ENCODE results near the gene DDX51. TPM values are rescaled to one million over a fixed set of nuclear protein-coding genes. Genes with fewer than 3 reads are reported as not detected.
A peak's percentile ranks its signal among the peaks of the same experiment; 100 is the strongest.

DDX51 gene, protein sequence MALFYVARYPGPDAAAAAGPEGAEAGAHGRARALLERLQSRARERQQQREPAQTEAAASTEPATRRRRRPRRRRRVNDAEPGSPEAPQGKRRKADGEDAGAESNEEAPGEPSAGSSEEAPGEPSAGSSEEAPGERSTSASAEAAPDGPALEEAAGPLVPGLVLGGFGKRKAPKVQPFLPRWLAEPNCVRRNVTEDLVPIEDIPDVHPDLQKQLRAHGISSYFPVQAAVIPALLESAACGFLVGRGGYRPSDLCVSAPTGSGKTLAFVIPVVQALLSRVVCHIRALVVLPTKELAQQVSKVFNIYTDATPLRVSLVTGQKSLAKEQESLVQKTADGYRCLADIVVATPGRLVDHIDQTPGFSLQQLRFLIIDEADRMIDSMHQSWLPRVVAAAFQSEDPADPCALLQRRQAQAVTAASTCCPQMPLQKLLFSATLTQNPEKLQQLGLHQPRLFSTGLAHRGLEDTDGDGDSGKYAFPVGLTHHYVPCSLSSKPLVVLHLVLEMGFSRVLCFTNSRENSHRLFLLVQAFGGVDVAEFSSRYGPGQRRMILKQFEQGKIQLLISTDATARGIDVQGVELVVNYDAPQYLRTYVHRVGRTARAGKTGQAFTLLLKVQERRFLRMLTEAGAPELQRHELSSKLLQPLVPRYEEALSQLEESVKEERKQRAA
- polyA plus RNA-seq (2012; ENCODE audit: insufficient read depth, insufficient read length): 39.4 TPM

DNA sequence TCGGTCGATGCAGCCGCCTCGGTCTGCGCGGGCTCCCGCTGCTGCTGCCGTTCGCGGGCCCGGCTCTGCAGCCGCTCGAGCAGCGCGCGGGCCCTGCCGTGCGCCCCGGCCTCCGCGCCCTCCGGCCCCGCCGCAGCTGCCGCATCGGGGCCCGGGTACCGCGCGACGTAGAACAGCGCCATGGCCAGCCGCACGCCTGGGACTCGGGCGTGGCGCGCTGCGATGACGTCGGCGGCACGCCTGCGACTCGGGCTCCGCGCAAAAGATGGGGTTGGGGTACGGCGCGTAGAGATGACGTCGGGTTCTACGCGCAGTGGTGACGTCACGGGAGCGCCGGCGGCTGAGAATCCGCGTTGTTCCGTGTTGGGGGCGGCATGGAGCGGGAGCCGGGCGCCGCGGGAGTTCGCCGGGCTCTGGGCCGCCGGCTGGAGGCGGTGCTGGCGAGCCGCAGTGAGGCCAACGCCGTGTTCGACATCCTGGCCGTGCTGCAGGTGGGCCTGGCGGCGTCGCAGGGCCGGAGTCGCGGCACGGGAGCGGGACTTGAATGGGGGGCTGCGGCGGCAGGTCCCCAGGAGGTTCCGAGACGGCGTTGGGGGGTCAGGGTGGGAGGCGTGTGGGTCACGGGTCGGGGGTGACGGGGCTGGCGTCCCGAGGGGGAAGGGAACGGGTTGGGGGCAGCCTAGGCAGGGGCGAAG lies at the start of gene DDX51, which contains the start of gene NOC4L:
DDX51 (minus strand) TSS at position 205 of the 695 bp plus-strand sequence; CDS start at position 182, 23 bp downstream.
NOC4L (plus strand) TSS at position 343 of the 695 bp plus-strand sequence; CDS start at position 375, 32 bp downstream.
- peak; percentile 92 for DNase-seq (ENCODE audit: low read depth, low spot score)
- peak within 1 kb of the TSS; percentile 86 for H3K4me3 ChIP-seq (ENCODE audit: low read length)

DNA sequence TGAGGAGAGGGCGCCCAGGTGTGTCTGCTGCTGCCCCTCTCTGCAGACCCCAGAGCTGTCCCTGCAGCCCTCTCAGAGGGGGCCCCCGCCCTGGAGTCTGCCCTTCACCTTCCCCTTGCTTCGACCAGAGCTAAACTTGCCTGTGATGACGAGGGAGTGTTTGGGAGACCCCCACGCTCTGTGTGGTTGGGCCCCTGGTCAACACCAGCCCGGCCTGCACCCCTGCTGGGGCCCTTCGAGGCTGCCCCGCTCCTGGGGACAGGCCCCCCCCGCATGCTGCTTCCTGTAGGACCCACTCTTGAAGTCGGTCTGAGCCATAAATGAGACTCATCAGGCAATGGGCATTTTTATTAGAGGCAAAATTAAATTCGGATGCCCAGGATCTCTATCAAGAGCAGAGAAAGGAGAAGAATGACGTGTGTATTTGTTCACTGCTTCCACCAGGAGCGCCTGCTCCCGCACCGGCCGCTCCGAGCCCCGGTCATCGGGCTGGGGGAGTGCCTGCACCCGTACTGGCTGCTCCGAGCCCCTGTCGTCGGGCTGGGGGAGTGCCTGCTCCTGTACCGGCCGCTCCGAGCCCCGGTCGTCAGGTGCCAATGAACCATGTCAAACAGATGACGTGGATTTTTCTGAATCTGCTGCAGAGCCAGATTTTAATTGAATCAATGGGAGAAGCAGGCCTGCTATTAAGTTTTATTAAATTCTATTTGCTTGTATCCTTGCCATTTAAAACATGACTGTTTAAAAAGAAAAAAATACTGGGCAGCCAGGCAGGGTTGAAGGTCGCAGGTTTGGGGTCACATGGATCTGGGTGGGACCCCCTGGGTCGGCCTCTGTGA lies 47.8 kb upstream of the DDX51 start:
- DNase-seq (ENCODE audit: low read depth, low spot score): no peak
- H3K4me3 ChIP-seq (ENCODE audit: low read length): no peak overlapping the region

DNA sequence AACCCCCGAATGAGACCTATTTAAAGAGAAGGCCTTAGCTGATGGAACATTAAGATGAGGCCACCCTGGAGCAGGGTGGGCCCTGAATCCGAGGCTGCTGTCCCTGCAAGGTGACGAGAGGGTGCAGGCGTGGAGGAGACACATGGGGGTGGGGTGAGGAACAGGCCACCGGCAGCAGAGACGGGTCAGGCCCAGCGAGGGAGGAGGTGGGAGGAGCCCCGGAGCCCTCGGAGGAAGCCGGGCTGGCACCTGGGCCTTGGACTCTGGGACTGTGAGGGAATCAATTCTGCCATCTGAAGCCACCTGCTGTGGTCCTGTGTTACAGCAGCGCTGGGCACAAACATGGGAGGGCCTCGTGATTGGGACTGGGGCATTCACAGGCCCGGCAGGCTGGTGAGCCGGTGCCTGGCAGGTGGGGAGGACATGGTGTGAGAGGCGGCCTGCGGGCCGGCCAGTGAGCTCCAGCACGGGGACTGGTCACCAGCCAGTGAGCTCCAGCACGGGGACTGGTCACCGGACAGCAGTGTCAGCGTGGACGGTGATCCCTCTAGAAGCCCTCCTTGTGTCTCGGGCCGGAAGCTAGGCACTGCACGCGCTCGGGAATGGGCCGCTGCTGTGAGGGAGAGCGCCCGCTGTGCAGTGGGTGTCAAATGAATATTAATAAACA lies 46.8 kb upstream of the DDX51 start:
- no peak for DNase-seq (ENCODE audit: low read depth, low spot score)
- no peak overlapping the region for H3K4me3 ChIP-seq (ENCODE audit: low read length)

DNA sequence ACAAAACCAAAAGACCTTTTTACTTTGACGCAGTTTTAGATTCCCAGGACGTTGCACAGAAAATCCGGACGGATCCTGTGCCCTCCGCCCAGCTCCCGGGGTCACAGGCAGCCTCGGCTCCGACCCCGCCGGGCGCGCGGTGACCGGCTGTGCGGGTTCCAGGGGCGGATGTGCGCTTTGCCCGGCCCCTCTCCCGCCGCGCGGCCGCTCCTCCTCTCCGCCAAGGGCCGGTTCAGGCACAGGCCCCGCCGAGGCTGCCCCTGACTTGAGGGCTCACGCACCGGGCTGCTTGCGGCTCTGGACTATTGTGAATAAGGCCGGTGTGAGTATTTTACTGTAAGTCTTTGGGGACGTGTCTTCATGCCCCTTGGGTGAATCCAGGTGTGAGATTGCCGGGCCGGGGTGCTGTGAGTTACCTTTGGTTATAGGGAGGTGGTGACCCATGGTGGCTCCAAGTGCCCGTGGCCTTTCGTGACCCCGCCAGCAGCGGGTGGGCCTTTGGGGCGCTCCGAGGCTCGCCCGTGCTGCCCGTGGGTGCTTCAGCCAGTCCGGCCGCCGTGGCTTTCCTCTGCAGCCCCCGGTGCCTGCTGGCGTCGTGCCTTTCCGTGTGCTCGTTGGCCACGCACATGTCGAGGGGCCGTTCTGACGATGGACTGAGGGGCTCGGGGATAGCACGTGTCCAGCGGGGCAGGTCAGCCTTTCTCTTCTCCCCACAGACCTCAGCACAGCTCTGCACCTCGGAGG lies 46.1 kb upstream of the DDX51 start:
- no peak for DNase-seq (ENCODE audit: low read depth, low spot score)
- H3K4me3 ChIP-seq (ENCODE audit: low read length): peak overlapping the region; percentile 73

DNA sequence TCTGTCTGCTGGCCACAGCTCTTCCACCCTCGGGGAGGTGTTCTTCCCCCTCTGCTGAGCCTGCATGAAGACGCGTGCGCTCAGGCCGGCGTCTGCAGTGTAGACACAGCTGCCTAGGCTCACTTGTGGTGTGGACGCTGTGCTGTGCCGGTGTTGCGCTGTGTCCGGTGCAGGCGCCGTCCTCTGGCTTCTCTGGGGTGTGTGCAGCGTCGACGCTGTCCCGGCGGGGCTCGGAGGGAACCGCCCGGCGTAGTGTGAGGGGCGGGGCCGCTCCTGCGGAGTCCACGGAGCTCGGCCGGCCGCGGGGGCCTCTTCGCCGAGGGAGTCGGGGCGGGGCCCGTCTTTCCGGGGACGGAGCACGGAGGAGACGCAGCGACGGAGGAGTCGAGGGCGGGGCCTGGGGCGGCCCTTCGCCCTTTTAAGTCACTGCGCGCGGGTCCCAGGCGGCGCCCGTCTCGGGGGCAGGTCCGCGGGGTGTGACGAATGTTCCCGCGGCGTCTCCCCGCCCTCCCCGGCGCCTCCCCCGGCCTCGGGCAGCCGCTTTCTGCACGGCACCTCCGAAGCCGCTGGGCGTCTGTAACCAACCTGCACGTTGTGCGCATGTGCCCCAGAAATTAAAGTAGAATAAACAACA lies 45.4 kb upstream of the DDX51 start:
- peak; percentile 90 for DNase-seq (ENCODE audit: low read depth, low spot score)

DNA sequence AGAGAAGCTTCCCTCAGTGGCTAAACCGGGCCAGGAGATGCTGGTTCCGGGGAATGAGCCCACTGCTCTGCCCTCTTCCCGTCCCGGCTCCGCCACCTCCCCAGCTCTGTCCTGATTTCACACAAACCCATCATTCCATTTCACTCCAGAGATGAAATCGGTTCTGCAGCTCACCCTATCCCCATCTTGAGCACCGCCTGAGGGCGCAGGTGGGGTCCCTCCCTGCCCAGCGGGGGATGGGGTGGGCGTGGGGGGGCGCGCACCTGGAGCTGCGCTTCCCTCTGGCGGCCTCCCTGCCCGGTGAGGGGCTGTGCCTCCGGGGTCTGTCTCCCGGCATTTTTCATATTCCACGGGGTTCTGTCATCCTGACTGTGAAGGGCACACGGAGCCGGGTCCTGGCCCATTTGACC lies 44.8 kb upstream of the DDX51 start:
- H3K4me3 ChIP-seq (ENCODE audit: low read length): peak overlapping the region; percentile 73
- DNase-seq (ENCODE audit: low read depth, low spot score): no peak

More for the DNA sequence above, 45.4 kb upstream of the DDX51 start:
- peak overlapping the region; percentile 73 for H3K4me3 ChIP-seq (ENCODE audit: low read length)

DNA sequence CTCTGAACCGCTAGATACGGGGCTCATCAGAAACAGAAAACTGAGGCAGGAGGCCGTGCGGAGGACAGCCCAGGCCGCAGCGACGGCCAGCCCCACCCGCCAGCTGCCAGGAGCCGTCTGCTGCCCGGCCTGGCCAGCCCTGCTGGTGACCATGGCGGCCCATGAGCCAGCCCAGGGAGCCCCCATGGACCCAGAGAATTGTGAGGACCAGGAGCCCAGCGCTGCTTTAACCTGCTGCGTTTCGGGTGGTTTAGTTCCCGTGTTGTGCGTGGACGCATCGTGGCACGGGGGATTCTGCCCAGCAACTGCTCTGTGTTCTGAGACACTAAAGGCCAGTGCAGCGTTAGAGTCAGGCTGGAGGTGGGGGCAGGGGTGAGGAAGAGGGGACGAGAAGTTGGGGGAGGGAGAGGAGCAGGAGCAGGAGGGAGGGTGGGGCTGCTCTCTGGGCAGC lies 44.4 kb upstream of the DDX51 start:
- DNase-seq (ENCODE audit: low read depth, low spot score): no peak
- peak overlapping the region; percentile 73 for H3K4me3 ChIP-seq (ENCODE audit: low read length)

DNA sequence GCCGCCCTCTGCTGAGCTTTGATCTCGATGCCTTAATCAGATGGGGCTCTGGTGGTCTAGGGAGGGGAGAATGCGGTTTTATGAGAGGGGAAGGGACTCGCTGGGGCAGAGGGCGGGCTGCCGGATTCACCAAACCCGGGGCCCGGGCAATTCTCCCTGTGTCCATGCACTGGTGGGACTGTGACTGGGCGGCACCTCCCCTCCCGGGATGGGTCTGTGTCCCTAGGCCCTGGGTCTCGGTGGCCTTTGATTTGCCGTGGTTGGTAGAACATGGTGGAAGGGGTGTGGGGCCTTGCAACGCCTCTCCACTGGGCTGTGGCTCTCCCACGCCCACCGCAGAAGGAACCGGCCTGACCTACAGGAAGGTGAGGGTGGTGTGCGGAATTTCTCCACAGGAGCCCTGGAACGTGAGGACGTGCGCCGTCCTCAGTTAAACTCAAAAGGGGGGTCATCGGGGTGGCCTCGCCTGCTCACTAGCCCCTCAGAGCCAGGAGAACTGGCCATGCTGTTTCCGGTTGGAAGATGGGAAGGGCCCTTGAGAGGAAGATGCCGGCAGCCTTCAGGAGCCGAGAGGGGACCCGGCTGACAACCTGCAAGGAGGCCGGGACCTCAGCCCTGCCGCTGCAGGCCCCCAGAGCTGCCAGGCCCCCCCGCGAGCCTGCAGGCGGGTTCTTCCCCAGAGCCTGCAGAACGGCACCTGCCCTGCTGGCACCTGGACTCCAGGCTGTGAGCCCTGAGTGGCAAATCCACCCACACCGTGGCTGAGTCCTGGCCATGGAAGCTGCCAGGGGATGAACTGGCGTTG lies 43.7 kb upstream of the DDX51 start:
- no peak for DNase-seq (ENCODE audit: low read depth, low spot score)

DNA sequence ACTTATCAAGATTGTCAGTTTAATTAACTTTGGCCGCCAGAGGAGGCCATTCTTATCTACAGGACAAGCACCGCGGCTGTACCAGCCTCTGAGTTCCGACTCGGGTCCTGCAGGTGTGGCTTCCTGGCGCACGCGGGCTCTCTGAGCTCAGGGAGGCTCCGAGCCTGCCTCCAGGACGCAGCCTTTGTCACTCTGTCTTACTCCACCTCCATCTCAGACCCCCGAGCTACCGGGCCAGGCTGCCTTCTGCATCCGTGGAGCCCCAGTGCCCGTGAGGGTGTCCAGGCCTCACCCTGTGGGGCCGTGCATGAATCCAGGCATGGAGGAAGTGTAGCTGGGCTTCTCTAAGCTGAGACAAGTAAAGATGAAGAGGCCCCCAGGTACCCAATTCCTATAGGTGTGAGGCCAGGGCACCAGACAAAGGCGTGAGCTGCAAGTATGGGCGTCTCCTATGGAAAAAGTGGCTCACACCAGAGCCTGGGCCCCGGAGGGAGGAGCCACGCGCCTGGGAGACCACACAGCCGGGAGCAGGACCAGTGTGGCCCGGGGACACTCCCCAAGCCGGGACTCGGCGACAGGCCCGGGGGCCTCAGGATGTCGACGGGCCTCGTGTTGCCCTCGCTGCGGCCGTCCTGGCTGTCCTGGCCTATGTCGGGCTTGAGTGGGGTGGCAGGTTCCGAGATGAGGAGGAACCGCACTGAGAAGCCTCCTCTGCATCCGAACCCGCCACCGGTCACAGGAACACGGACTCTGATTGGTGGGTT lies 42.9 kb upstream of the DDX51 start:
- no peak for DNase-seq (ENCODE audit: low read depth, low spot score)
- H3K4me3 ChIP-seq (ENCODE audit: low read length): no peak overlapping the region; the same call in 1 of the 2 replicates

More for the DNA sequence above, 43.7 kb upstream of the DDX51 start:
- H3K4me3 ChIP-seq (ENCODE audit: low read length): no peak overlapping the region

DNA sequence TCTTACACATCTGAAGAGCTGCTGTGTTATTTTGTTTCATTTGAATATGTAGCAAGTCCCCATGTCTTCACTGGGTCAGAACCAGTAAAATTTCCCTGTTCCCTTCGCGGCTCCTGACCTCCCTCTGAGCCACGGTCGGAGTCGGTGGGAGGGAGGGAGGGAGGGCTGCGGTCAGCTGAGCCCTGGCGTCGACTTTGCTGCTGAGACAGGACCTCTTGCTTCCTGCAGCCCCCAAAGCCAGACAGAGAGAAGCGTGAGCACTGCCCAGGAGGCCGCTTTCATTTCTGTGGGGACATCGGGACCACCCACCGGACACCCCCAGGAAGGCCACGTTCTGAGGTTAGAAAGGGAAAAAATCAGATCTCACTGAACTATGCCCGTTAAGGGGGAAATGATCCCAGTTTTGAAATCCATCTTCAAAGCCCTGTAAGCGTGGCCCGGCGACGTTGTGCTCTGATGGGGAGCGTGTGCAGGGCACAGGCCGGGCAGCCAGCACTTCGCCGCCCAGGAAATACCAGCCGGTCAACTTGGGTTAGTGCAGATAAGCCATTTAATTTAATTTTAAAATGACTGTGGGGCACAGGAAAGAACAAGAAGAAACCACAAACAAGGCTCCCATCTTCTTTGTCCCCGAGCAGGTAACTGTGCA lies 42.2 kb upstream of the DDX51 start:
- DNase-seq (ENCODE audit: low read depth, low spot score): no peak
- peak overlapping the region; percentile 28 for H3K4me3 ChIP-seq (ENCODE audit: low read length)

DNA sequence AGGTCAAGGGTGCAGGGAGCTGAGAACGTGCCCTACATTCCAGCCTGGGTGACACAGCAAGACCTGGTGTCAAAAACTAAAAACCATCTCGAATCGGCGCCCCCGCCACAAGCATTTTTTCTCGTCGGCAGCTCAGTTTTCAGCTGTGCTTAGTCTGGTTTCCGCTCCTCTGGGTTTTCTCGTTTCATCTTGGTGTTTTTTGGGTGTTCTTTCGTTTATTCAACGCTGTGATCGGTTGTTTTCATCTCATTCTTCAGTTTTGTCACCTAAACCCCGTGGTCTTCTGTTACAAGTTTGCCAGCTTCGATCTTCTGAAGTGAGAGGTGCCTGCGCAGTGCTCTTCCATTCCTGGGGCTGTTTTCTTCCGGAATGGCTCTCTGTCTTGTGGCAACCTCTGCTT lies 41.6 kb upstream of the DDX51 start:
- H3K4me3 ChIP-seq (ENCODE audit: low read length): peak overlapping the region; percentile 28

DNA sequence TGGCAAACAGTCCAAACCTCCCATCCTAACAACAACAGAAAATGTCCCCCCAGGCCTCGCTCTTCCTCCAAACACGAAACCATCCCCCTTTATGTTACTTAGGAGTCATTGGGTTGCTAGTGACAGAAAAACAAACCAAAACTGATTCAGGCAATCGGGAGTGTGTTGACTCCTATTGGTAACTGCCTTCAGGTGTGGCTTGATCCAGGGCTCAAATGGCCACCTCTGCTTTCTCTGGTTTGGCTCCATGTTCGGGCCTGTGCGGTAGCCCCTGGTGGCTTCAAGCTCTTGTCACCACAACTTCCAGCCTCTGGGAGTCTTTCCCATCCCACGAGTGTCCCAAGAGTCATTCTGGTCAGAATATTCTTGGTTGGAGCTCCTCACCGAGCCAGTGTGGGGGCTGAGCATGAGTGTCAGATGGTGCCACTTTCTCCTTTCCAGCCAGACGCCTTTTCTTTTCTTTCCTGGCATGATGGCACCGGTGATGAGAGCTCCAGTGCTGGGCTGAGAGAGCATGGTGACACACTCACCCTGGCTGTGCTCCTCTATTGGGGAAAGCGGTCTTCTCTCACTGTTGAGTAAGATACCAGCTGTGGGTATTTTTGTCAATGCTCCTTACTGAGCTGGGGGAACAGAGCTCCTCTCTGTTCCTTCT lies 38.7 kb upstream of the DDX51 start:
- no peak for DNase-seq (ENCODE audit: low read depth, low spot score)
- no peak overlapping the region for H3K4me3 ChIP-seq (ENCODE audit: low read length)

More for the DNA sequence above, 41.6 kb upstream of the DDX51 start:
- DNase-seq (ENCODE audit: low read depth, low spot score): peak; percentile 91

DNA sequence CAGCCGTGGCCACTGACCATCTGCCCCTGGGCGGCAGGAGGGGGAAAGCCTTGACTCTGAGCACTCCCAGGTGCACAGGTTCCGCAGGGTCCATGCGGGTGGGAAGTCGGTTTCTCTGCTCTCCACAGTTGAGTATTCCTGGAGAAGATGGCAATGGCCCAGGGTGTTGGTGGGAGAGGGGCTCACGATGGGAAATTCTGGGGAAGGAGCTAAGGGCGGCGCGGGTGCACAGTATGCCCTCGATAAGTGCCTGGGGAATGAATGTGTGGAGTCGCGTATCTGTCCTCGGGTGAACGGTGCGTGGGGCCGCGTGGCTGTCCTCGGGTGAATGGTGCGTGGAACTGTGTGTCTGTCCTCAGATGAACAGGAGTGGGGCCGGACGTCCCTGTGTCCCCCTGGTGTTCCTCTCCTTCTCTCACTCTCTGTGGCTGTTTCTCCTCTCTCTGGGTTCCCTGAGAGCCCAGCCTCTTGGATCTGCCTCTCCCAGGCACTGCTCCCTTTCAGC lies 38.1 kb upstream of the DDX51 start:
- no peak overlapping the region for H3K4me3 ChIP-seq (ENCODE audit: low read length)
- no peak for DNase-seq (ENCODE audit: low read depth, low spot score)

DNA sequence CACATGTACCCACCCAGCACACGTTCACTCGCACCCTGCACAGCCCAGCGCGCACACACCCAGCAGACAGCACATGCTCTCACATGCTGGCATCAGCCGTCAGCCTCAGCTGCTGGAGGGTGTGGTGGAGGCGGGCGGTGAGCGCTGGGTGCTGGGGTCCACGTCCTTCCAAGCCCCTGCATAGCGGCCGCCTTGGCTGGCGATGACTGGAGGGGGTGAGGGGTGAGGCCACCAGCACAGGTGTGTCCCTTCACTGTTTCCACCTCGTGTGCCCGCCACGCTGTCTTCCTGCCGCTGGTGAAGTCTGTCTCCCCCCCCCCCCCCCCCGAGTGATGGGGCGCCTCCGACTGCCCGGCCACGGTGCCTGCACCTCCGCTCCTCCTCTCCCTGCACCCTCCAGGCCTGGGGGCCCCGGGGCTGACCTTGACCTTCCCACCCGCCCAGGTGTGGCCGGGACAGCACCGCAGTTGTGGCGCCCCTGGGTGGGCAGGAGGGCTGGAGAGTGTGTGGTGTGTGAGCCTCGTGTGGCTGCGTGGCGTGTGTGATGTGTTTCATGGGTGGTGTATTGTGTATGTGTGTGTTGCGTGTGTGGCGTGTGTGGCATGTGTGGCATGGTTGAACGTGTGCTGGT lies 37.6 kb upstream of the DDX51 start:
- no peak for DNase-seq (ENCODE audit: low read depth, low spot score)
- no peak overlapping the region for H3K4me3 ChIP-seq (ENCODE audit: low read length)
